ENCODE data around the gene ZYG11B. TPM values are rescaled to one million over a fixed set of nuclear protein-coding genes. Genes with fewer than 3 reads are reported as not detected.

The ZYG11B gene
- total RNA-seq, 1 experiment from 2014 or later = 20.6 TPM

DNA sequence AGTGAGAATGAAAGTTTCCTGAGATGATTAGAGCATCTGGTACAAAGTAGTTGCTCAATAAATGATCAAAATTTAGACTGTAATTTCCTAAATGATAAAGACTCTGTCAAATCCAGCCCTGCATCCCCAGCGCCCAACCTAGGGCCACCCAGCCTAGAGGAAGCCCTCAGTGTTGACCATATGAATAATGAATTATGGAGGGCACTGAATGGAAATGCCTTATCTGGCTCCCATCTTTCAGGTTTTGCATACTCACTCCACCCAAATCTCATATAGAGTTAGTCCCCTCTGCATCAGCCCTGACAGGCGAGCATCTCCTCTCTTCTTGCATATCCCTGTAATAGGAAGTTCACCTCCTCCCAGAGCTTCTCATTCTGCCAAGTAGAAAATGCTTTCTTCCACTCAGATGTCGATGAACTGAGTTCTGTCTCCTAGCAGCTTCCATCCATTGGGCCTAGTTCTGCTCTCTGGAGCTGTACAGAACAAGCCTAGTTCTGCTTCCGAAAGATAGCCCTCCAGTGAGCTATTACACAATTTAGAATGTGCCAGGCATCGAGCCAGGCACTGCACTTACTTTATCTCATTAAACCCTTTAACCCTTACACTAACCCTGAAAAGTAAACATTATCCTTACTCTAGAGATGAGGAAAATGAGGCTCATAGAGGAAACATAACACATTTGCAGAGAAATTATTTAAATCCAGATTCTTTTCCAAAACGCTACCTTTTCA is 49.0 kb upstream of the ZYG11B start:
- no peak overlapping the region for H2BK120ac ChIP-seq (ENCODE audit: low read depth, low read length, poor library complexity, severe bottlenecking)
- no peak overlapping the region for H2BK20ac ChIP-seq (ENCODE audit: low read depth, low read length, poor library complexity, severe bottlenecking)
- H3K4ac ChIP-seq (ENCODE audit: low read depth, low read length) = no peak overlapping the region
- H2BK15ac ChIP-seq (ENCODE audit: low read depth, low read length) = no peak overlapping the region
- no peaks in the 10 kb centered on the region for H3K23me2 ChIP-seq (ENCODE audit: insufficient read length, low read depth, low read length, poor library complexity, severe bottlenecking)
- no peak overlapping the region for H2BK5ac ChIP-seq (ENCODE audit: insufficient read length, low read length)
- no peak overlapping the region for H4K8ac ChIP-seq (replicated peaks; ENCODE audit: insufficient read length, low read depth, low read length)
- Mint-ChIP-seq H3K36me3 (ENCODE audit: insufficient read depth in 1 of 3, low read depth in 3 of 3) (no peaks in the 10 kb centered on the region; a peak in 1 of 7 replicates), H3K4me3 (no peak overlapping the region), H3K9me3 (no peaks in the 10 kb centered on the region), H3K4me1 (peaks cover 24 to 30% of the 10 kb centered on the region in 2 experiments), H3K27me3 (ENCODE audit: low read depth) (no peaks in the 10 kb centered on the region), H3K27ac (no peak overlapping the region)
- no peaks in the 10 kb centered on the region for H3K9me3 ChIP-seq (ENCODE audit: control insufficient read depth, low read depth, low read length)
- no peak for DNase-seq
- TF ChIP-seq, protein P1, sequence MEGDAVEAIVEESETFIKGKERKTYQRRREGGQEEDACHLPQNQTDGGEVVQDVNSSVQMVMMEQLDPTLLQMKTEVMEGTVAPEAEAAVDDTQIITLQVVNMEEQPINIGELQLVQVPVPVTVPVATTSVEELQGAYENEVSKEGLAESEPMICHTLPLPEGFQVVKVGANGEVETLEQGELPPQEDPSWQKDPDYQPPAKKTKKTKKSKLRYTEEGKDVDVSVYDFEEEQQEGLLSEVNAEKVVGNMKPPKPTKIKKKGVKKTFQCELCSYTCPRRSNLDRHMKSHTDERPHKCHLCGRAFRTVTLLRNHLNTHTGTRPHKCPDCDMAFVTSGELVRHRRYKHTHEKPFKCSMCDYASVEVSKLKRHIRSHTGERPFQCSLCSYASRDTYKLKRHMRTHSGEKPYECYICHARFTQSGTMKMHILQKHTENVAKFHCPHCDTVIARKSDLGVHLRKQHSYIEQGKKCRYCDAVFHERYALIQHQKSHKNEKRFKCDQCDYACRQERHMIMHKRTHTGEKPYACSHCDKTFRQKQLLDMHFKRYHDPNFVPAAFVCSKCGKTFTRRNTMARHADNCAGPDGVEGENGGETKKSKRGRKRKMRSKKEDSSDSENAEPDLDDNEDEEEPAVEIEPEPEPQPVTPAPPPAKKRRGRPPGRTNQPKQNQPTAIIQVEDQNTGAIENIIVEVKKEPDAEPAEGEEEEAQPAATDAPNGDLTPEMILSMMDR (conservative IDR thresholded peaks at IDR 0.05) = no peak
- H3K23ac ChIP-seq (ENCODE audit: insufficient read length, low read depth, low read length) = no peak overlapping the region
- H4K91ac ChIP-seq (ENCODE audit: insufficient read length, low read depth, low read length) = no peak overlapping the region
- no peaks in the 10 kb centered on the region for H3K79me2 ChIP-seq (ENCODE audit: insufficient read depth, low read length)
- H3K79me1 ChIP-seq (ENCODE audit: insufficient read depth, low read depth, low read length, poor library complexity, severe bottlenecking) = no peaks in the 10 kb centered on the region
- no peak overlapping the region for H3K27ac ChIP-seq (ENCODE audit: insufficient read length, low read depth, low read length)
- H3T11ph ChIP-seq (ENCODE audit: low read length) = no peak overlapping the region
- no peak overlapping the region for H4K5ac ChIP-seq (ENCODE audit: insufficient read length, low read depth, low read length)
- H3K9ac ChIP-seq (ENCODE audit: extremely low read depth, insufficient read length, low read length) = no peak overlapping the region
- no peaks in the 10 kb centered on the region; the same call in 1 of the 2 replicates for H3K4me1 ChIP-seq (ENCODE audit: insufficient read depth, low read length)
- no CpG with 5 or more reads among the region's 6 CpGs for WGBS (ENCODE audit: extremely low coverage, insufficient read length, low lambda C conversion rate)
- H2AK5ac ChIP-seq (ENCODE audit: insufficient read length, low read length) = no peak overlapping the region
- no peaks in the 10 kb centered on the region for H4K20me1 ChIP-seq (ENCODE audit: control insufficient read depth, insufficient read depth, insufficient read length)
- no peak overlapping the region for H3K14ac ChIP-seq (ENCODE audit: insufficient read depth, low read length)
- H3K4me2 ChIP-seq (ENCODE audit: insufficient read depth, insufficient read length, low read length) = no peak overlapping the region
- no peaks in the 10 kb centered on the region for H3K27me3 ChIP-seq (ENCODE audit: insufficient read depth, low read length)
- H3K18ac ChIP-seq (ENCODE audit: insufficient read length, low read depth, low read length) = no peak overlapping the region
- H2BK12ac ChIP-seq (ENCODE audit: insufficient read length, low read depth, low read length) = no peak overlapping the region
- H2AFZ ChIP-seq (ENCODE audit: low read length) = no peak overlapping the region
- no peak overlapping the region for H3K56ac ChIP-seq (ENCODE audit: insufficient read length, low read depth, low read length)

All from H9 (cell line).